HepG2 (cell line): ENCODE measurements around the gene QSOX2.

ENCODE experiments used
- AFF4 ChIP-seq: sonication (generic); formaldehyde crosslinking; IDR thresholded peaks from 2 replicates; pipeline ENCODE4 v1.4.0; 2020; ENCODE audit warnings: missing genetic modification reagents
- CTCF ChIP-seq: sonication (generic); formaldehyde crosslinking; IDR thresholded peaks from 2 replicates; pipeline ENCODE4 v1.5.0; 2020; ENCODE audit warnings: mild to moderate bottlenecking, missing genetic modification reagents, moderate library complexity
- HDAC2 ChIP-seq: sonication (generic); formaldehyde crosslinking; IDR thresholded peaks from 2 replicates; pipeline ENCODE4 v1.4.0; 2020; ENCODE audit warnings: missing genetic modification reagents
- HNF4A ChIP-seq: sonication (generic); formaldehyde crosslinking; IDR thresholded peaks from 2 replicates; pipeline ENCODE4 v1.4.0; 2020; ENCODE audit warnings: missing genetic modification reagents
- HNRNPK ChIP-seq: fragments of 200-400 bp; formaldehyde crosslinking; IDR thresholded peaks from 2 replicates; pipeline ENCODE4 v1.6.1; 2018; ENCODE audit warnings: low read length, low read depth, moderate library complexity, mild to moderate bottlenecking; ENCODE audit not compliant: poor library complexity, severe bottlenecking
- KAT8 ChIP-seq: IDR thresholded peaks from 2 replicates; pipeline ENCODE4 v1.6.1; 2016; ENCODE audit warnings: missing genetic modification reagents, missing compliant biosample characterization
- MAZ ChIP-seq, 2 experiments: sonication (generic) in 1 of 2; formaldehyde crosslinking in 1 of 2; IDR thresholded peaks; 2 replicates each; pipeline versions ENCODE4 v1.5.0 to v1.6.1; 2012 to 2020; ENCODE audit warnings: low read depth in 2 of 2, mild to moderate bottlenecking in 2 of 2, borderline replicate concordance in 1 of 2, improper control_type of control experiment in 1 of 2, low read length in 1 of 2, missing genetic modification reagents in 1 of 2, moderate library complexity in 1 of 2
- NBN ChIP-seq: fragments of 450-650 bp; conservative IDR thresholded peaks from 2 replicates; pipeline ENCODE4 v1.6.1; 2017
- POLR2A ChIP-seq, 2 experiments: IDR thresholded peaks; 2 replicates each; pipeline ENCODE4 v1.6.1; 2011; ENCODE audit warnings: low read depth in 2 of 2, low read length in 2 of 2, mild to moderate bottlenecking in 1 of 2, moderate library complexity in 1 of 2; ENCODE audit not compliant: insufficient read depth in 1 of 2
- SETDB1 ChIP-seq: sonication (generic); formaldehyde crosslinking; IDR thresholded peaks from 2 replicates; pipeline ENCODE4 v1.5.1; 2020; ENCODE audit warnings: missing genetic modification reagents, mild to moderate bottlenecking, borderline replicate concordance
- SMC3 ChIP-seq: IDR thresholded peaks from 2 replicates; pipeline ENCODE4 v1.6.1; 2011; ENCODE audit warnings: low read length, improper control_type of control experiment
- ZNF274 ChIP-seq: sonication (generic); formaldehyde crosslinking; IDR thresholded peaks from 2 replicates; pipeline ENCODE4 v1.5.1; 2020; ENCODE audit warnings: mild to moderate bottlenecking, missing genetic modification reagents
- ZNF281 ChIP-seq: sonication (generic); formaldehyde crosslinking; IDR thresholded peaks from 2 replicates; pipeline ENCODE4 v1.4.0; 2020; ENCODE audit warnings: missing genetic modification reagents, borderline replicate concordance

GRCh38 chr9:136209786-136210185 is 35.8 kb downstream of the QSOX2 start:
- no peak for TF ChIP-seq SETDB1 (CRISPR knock-in tag)
- no peak for TF ChIP-seq POLR2A (IDR thresholded peaks at IDR 0.05; ENCODE audit: insufficient read depth in 1 of 2, low read depth in 2 of 2, low read length in 2 of 2)
- no peak for TF ChIP-seq ZNF274
- TF ChIP-seq MAZ (IDR thresholded peaks at IDR 0.05; ENCODE audit: borderline replicate concordance, low read depth, low read length), result no peak
- TF ChIP-seq MAZ (CRISPR knock-in tag; IDR thresholded peaks at IDR 0.05; ENCODE audit: low read depth), result no peak
- no peak for TF ChIP-seq HNRNPK
- TF ChIP-seq HDAC2 (CRISPR knock-in tag), result no peak
- no peak for TF ChIP-seq CTCF (CRISPR knock-in tag)
- no peak for TF ChIP-seq SMC3
- TF ChIP-seq HNF4A (CRISPR knock-in tag), result no peak
- TF ChIP-seq KAT8 (CRISPR knock-in tag), result no peak
- TF ChIP-seq ZNF281 (CRISPR knock-in tag), result no peak
- TF ChIP-seq NBN, result no peak
- no peak for TF ChIP-seq AFF4
